ENCODE results near the gene BUD23. TPM values are rescaled to one million over a fixed set of nuclear protein-coding genes. Genes with fewer than 3 reads are reported as not detected.

Gene BUD23
- total and polyA plus RNA-seq, 9 of the 15 experiments (the other 6 are each of a cell fraction or from before 2014, with no cell fraction given) = 79.5 to 270 (median 150) TPM

DNA sequence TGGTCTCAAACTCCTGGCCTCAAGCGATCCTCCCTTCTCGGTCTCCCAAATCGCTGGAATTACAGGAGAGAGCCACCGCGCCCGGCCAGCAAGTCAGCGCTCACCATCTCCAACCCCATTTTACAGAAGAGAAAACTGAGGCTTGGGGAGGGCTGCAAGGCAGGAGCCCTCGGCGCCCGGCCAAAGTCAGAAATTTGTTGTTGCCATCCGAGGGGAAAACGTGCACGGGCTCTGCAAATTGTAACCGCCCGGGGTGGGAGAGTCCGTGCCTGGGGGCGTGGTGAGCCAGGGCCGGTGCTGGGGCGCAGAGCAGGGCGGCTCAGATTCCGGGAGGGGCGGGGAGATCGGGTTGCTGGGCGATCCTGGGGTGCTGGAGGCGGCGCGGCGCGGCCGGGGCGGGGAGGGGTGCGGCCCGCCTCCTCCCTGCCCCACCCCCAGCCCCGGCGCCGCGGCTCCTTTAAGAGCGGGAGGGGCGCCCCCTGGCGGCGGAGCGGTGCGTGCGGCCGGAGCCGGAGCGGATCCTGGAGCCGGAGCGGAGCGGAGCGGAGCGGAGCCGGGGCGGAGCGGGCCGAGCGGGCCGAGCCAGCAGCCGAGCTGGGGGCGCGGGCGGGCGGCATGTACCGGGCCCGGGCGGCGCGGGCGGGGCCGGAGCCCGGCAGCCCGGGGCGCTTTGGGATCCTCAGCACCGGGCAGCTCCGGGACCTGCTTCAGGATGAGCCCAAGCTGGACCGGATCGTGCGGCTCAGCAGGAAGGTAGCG is 15.9 kb upstream of the BUD23 start, which contains the start of gene VPS37D (continued):
- TF ChIP-seq, protein P1, sequence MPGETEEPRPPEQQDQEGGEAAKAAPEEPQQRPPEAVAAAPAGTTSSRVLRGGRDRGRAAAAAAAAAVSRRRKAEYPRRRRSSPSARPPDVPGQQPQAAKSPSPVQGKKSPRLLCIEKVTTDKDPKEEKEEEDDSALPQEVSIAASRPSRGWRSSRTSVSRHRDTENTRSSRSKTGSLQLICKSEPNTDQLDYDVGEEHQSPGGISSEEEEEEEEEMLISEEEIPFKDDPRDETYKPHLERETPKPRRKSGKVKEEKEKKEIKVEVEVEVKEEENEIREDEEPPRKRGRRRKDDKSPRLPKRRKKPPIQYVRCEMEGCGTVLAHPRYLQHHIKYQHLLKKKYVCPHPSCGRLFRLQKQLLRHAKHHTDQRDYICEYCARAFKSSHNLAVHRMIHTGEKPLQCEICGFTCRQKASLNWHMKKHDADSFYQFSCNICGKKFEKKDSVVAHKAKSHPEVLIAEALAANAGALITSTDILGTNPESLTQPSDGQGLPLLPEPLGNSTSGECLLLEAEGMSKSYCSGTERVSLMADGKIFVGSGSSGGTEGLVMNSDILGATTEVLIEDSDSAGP (CRISPR knock-in tag; IDR thresholded peaks at IDR 0.05) = peak; percentile 96
- 0 out of 2 replicates have a peak, but pooled peaks have one; percentile 33 for TF ChIP-seq SMARCE1 (IDR thresholded peaks at IDR 0.05)
- TF ChIP-seq ZNF24 (IDR thresholded peaks at IDR 0.05) = peak; percentile 55
- TF ChIP-seq SETDB1 (IDR thresholded peaks at IDR 0.05; ENCODE audit: low read length) = no peak
- TF ChIP-seq, protein P2, sequence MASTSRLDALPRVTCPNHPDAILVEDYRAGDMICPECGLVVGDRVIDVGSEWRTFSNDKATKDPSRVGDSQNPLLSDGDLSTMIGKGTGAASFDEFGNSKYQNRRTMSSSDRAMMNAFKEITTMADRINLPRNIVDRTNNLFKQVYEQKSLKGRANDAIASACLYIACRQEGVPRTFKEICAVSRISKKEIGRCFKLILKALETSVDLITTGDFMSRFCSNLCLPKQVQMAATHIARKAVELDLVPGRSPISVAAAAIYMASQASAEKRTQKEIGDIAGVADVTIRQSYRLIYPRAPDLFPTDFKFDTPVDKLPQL (IDR thresholded peaks at IDR 0.05; ENCODE audit: extremely low read depth, insufficient read length) = no peak
- TF ChIP-seq, protein P3, sequence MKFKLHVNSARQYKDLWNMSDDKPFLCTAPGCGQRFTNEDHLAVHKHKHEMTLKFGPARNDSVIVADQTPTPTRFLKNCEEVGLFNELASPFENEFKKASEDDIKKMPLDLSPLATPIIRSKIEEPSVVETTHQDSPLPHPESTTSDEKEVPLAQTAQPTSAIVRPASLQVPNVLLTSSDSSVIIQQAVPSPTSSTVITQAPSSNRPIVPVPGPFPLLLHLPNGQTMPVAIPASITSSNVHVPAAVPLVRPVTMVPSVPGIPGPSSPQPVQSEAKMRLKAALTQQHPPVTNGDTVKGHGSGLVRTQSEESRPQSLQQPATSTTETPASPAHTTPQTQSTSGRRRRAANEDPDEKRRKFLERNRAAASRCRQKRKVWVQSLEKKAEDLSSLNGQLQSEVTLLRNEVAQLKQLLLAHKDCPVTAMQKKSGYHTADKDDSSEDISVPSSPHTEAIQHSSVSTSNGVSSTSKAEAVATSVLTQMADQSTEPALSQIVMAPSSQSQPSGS (CRISPR knock-in tag; IDR thresholded peaks at IDR 0.05) = no peak
- peak; percentile 79 for TF ChIP-seq ATF7 (IDR thresholded peaks at IDR 0.05)
- TF ChIP-seq ETV1 (tag; conservative IDR thresholded peaks at IDR 0.05; ENCODE audit: low read depth) = peak; percentile 48; the same call in 1 of the 2 replicates
- 0 out of 2 replicates have a peak, but pooled peaks have one; percentile 14 for TF ChIP-seq ZKSCAN1 (IDR thresholded peaks at IDR 0.05; ENCODE audit: low read depth, low read length)
- TF ChIP-seq RBM39 (optimal IDR thresholded peaks at IDR 0.05; ENCODE audit: low read depth, low read length) = no peak
- no peak for TF ChIP-seq NFIX (CRISPR knock-in tag; IDR thresholded peaks at IDR 0.05; ENCODE audit: low read depth)
- peak; percentile 53 for TF ChIP-seq EGR1 (conservative IDR thresholded peaks at IDR 0.05)
- no peak for TF ChIP-seq TBL1XR1 (IDR thresholded peaks at IDR 0.05; ENCODE audit: low read length in 2 of 2)
- peak; percentile 66; the same call in 1 of the 2 replicates for TF ChIP-seq TOE1 (IDR thresholded peaks at IDR 0.05; ENCODE audit: borderline replicate concordance)
- TF ChIP-seq TOE1 (CRISPR knock-in tag; IDR thresholded peaks at IDR 0.05; ENCODE audit: borderline replicate concordance, low read depth) = no peak
- peak; percentile 32; the same call in 1 of the 2 replicates for TF ChIP-seq ZC3H8 (IDR thresholded peaks at IDR 0.05)
- peak; percentile 16; the same call in 1 of the 2 replicates for TF ChIP-seq NCOR1 (IDR thresholded peaks at IDR 0.05)
- no peak for TF ChIP-seq PTRF (tag; IDR thresholded peaks at IDR 0.05)
- peak; percentile 48; the same call in 1 of the 2 replicates for TF ChIP-seq ELF1 (tag; IDR thresholded peaks at IDR 0.05)
- TF ChIP-seq NONO (IDR thresholded peaks at IDR 0.05; ENCODE audit: low read depth in 2 of 2, low read length in 1 of 2) = peak in 1 of 2 experiments; percentile 91; a peak in 2 of 4 replicates
- peak; percentile 83 for TF ChIP-seq RBM22 (IDR thresholded peaks at IDR 0.05; ENCODE audit: low read depth, low read length, poor library complexity, severe bottlenecking)
- TF ChIP-seq ZBTB9 (CRISPR knock-in tag; IDR thresholded peaks at IDR 0.05) = no peak
